ENCODE data around the gene GEMIN7.
A peak's percentile ranks its signal among the peaks of the same experiment; 100 is the strongest.

The GEMIN7 gene

GRCh38 chr19:45050036-45050435 is 29.0 kb upstream of the GEMIN7 start:
- TF ChIP-seq CTCF (IDR thresholded peaks at IDR 0.05; ENCODE audit: control insufficient read depth, insufficient read depth, low read depth, low read length, missing control alignments), result no peak
- DNase-seq (ENCODE audit: low read depth), result no peak

GRCh38 chr19:45051929-45052579 is 27.0 kb upstream of the GEMIN7 start:
- no peak for DNase-seq (ENCODE audit: low read depth)
- TF ChIP-seq CTCF (IDR thresholded peaks at IDR 0.05; ENCODE audit: control insufficient read depth, insufficient read depth, low read depth, low read length, missing control alignments), result no peak
- no peak overlapping the region for H3K4me3 ChIP-seq (ENCODE audit: control insufficient read depth, low read depth, low read length)

More at GRCh38 chr19:45050036-45050435, 29.0 kb upstream of the GEMIN7 start:
- H3K4me3 ChIP-seq (ENCODE audit: control insufficient read depth, low read depth, low read length), result no peak overlapping the region

- DNase-seq (ENCODE audit: low read depth), result no peak
- no peak overlapping the region for H3K4me3 ChIP-seq (ENCODE audit: control insufficient read depth, low read depth, low read length)
- TF ChIP-seq CTCF (IDR thresholded peaks at IDR 0.05; ENCODE audit: control insufficient read depth, insufficient read depth, low read depth, low read length, missing control alignments), result no peak
Measured at GRCh38 chr19:45056831-45057230, 22.2 kb upstream of the GEMIN7 start.

GRCh38 chr19:45057444-45057843 is 21.6 kb upstream of the GEMIN7 start:
- H3K4me3 ChIP-seq (ENCODE audit: control insufficient read depth, low read depth, low read length), result no peak overlapping the region
- no peak for DNase-seq (ENCODE audit: low read depth)
- TF ChIP-seq CTCF (IDR thresholded peaks at IDR 0.05; ENCODE audit: control insufficient read depth, insufficient read depth, low read depth, low read length, missing control alignments), result no peak

GRCh38 chr19:45058622-45059159 is 20.4 kb upstream of the GEMIN7 start:
- TF ChIP-seq CTCF (IDR thresholded peaks at IDR 0.05; ENCODE audit: control insufficient read depth, insufficient read depth, low read depth, low read length, missing control alignments), result no peak
- H3K4me3 ChIP-seq (ENCODE audit: control insufficient read depth, low read depth, low read length), result no peak overlapping the region
- DNase-seq (ENCODE audit: low read depth), result no peak

GRCh38 chr19:45059258-45059965 is 19.6 kb upstream of the GEMIN7 start:
- DNase-seq (ENCODE audit: low read depth), result no peak
- TF ChIP-seq CTCF (IDR thresholded peaks at IDR 0.05; ENCODE audit: control insufficient read depth, insufficient read depth, low read depth, low read length, missing control alignments), result peak; percentile 92
- no peak overlapping the region for H3K4me3 ChIP-seq (ENCODE audit: control insufficient read depth, low read depth, low read length)
